ENCODE measurements around the gene CACNA2D3.

DNA sequence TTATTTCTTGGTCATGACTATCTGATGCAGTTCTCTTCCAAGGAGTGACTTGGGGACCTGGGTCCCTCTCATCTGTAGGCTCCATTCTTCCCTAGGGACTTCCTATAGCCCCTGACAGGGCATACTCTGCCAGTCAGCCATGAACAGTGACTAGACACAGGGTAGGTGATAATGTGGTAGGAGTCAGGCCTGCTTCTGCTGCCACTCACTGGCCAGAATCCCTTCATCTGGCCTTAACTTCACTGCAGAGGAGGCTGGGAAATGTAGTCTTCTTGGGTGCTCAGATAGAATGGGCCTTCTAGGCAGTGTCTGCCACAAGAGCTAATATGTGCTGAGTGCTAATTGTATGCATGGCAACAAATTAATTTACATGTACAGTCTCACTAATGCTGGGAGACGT lies 84.5 kb downstream of the CACNA2D3 start:
- TF ChIP-seq, protein P1, sequence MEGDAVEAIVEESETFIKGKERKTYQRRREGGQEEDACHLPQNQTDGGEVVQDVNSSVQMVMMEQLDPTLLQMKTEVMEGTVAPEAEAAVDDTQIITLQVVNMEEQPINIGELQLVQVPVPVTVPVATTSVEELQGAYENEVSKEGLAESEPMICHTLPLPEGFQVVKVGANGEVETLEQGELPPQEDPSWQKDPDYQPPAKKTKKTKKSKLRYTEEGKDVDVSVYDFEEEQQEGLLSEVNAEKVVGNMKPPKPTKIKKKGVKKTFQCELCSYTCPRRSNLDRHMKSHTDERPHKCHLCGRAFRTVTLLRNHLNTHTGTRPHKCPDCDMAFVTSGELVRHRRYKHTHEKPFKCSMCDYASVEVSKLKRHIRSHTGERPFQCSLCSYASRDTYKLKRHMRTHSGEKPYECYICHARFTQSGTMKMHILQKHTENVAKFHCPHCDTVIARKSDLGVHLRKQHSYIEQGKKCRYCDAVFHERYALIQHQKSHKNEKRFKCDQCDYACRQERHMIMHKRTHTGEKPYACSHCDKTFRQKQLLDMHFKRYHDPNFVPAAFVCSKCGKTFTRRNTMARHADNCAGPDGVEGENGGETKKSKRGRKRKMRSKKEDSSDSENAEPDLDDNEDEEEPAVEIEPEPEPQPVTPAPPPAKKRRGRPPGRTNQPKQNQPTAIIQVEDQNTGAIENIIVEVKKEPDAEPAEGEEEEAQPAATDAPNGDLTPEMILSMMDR (conservative IDR thresholded peaks at IDR 0.05; ENCODE audit: low read depth, low read length): no peak
- TF ChIP-seq EZH2 (IDR thresholded peaks at IDR 0.05; ENCODE audit: low read length, unreplicated experiment): no peak
